Stomach (tissue), 9 donors: ENCODE measurements around the gene KIRREL3. TPM values are rescaled to one million over a fixed set of nuclear protein-coding genes. Genes with fewer than 3 reads are reported as not detected.

Source experiments
- DNase-seq, 2 donors: peaks; one replicate each; pipeline versions ENCODE4 v3.0.0 to v3.0.0-alpha.2; 2013 to 2019
- H3K27ac ChIP-seq, 5 donors: fragments of 200-600 bp in 4 of 5; sonication (generic) in 4 of 5; one replicate each; pipeline ENCODE4 v1.5.1; 2013 to 2019; ENCODE audit warnings: mild to moderate bottlenecking in 1 of 5, moderate library complexity in 1 of 5
- H3K27me3 ChIP-seq, 3 donors: fragments of 200-600 bp; sonication (generic); one replicate each; pipeline ENCODE4 v1.5.1; 2017 to 2019; ENCODE audit warnings: mixed run types in 1 of 3
- H3K36me3 ChIP-seq, 4 donors: fragments of 200-600 bp; sonication (generic); 1 replicate in 3 of 4; 2 replicates in 1 of 4; pipeline ENCODE4 v1.5.1; 2016 to 2019
- H3K4me1 ChIP-seq, 4 donors: fragments of 200-600 bp; sonication (generic); one replicate each; pipeline ENCODE4 v1.5.1; 2016 to 2019
- H3K4me3 ChIP-seq, 4 donors: fragments of 200-600 bp; sonication (generic) in 3 of 4; one replicate each; pipeline ENCODE4 v1.5.1; 2016 to 2019; ENCODE audit warnings: mild to moderate bottlenecking in 1 of 4
- H3K9me3 ChIP-seq, 4 donors: fragments of 200-600 bp; sonication (generic); one replicate each; pipeline ENCODE4 v1.5.1; 2016 to 2019
- EP300 ChIP-seq: sonication (generic); formaldehyde crosslinking; IDR thresholded peaks from one replicate; pipeline ENCODE4 v1.6.1; 2017; ENCODE audit warnings: antibody characterized with exemption
- POLR2A ChIP-seq, 4 donors: fragments of 450-650 bp; IDR thresholded peaks; one replicate each; pipeline ENCODE4 v1.6.1; 2016; ENCODE audit warnings: antibody characterized with exemption in 4 of 4, control low read depth in 2 of 4, mild to moderate bottlenecking in 1 of 4, moderate library complexity in 1 of 4
- POLR2AphosphoS5 ChIP-seq, 3 donors: sonication (generic); formaldehyde crosslinking; IDR thresholded peaks; one replicate each; pipeline ENCODE4 v1.6.1; 2016; ENCODE audit warnings: antibody characterized with exemption in 3 of 3
- WGBS, 5 donors: extraction: QIAGEN DNeasy Blood & Tissue Kit in 3 of 5; methylation state at CpG; one replicate each; pipeline versions ENCODE4 v1.1.5 to v1.1.7; 2013 to 2018; 5-methylcytosine and 5-hydroxymethylcytosine counted together
- intact Hi-C: fragments of 100-400 bp; cut with DNase I; formaldehyde crosslinking; loops from one replicate; pipeline ENCODE4 v1.15.1; 2023; ENCODE audit warnings: low total_unique reads
- polyA plus RNA-seq, 3 donors: library from polyadenylated mRNA; stranded (reverse); fragments of 200-250 nt; gene quantifications; one replicate each; pipeline ENCODE4 v1.2.3, GENCODE V29; 2013
- total RNA-seq, 5 donors: library from RNA; depleted of rRNA; stranded (reverse); fragments of >200 nt; gene quantifications; one replicate each; pipeline versions ENCODE4 v1.1.0 to v1.2.3, GENCODE V29; 2014 to 2016
- TF ChIP-seq, protein P1 (sequence below), 7 experiments: fragments of 450-650 bp in 4 of 7; fragments of 200-600 bp in 3 of 7; sonication (generic) in 3 of 7; IDR thresholded peaks; one replicate each; pipeline ENCODE4 v1.5.1; 2016 to 2019; ENCODE audit warnings: antibody characterized with exemption in 7 of 7, control low read depth in 2 of 7, mild to moderate bottlenecking in 1 of 7
- donor health status: healthy with polysubstance abuse.
- donor health status: Bipolar disorder and iron deficiency.
- donor health status: healthy.

KIRREL3 gene
- total and polyA plus RNA-seq, 8 donors, result 0.10 to 1.7 (median 0.38) TPM; not detected in 4

DNA sequence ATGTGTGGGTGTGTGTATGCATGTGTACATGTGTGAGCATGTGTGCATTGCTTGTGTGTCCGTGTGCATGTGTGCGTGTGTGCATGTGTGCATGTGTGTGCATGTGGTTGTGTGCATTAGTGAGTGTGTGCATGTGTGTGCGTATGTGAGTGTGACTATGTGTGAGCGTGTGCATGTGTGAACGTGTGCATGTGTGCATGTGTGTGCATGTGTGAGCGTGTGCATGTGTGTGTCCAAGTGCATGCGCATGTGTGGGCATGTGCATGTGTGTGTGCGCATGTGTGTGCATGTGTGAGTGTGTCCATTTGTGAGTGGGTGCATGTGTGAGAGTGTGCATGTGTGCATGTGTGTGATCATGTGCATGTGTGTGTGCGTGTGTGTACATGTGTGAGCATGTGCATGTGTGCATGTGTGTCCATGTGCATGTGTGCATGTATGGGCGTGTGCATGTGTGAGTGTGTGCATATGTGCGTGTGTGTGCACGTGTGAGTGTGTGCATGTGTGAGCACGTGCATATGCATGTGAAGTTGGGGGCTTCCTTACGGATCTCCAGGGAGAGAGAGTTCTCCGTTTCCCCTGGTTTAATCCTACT lies 549.3 kb downstream of the KIRREL3 start:
- 83 to 92% (median 87%) methylated on average over 15 of the region's 15 CpGs for WGBS, 5 donors
- no peak for DNase-seq
- intact Hi-C loops, result no loop called here

DNA sequence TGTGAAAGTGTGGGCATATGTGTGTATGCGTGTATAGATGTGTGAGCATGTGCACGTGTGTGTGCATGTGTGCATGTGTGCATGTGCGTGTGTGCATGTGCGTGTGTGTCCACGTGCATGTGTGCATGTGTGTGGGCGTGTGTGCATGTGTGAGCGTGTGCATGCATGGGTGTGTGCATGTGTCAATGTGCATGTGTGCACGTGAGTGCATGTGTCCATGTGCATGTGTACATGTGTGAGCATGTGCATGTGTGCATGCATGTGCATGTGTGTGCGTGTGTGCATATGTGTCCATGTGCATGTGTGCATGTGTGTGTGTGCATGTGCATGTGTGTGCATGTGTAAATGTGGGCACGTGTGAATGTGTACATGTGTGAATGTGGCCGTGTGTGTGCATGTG lies 549.8 kb downstream of the KIRREL3 start:
- no peak overlapping the region for H3K4me3 ChIP-seq
- peaks cover 0 to 32% (median 0%) of the 10 kb centered on the region in 3 donors for H3K27me3 ChIP-seq
- intact Hi-C loops, result no loop called here
- no peaks in the 10 kb centered on the region for H3K36me3 ChIP-seq
- H3K27ac ChIP-seq, result no peak overlapping the region
- 94 to 97% (median 95%) methylated on average over 11 of the region's 11 CpGs for WGBS, 5 donors
- TF ChIP-seq EP300 (no peak), POLR2AphosphoS5 (IDR thresholded peaks at IDR 0.05) (no peak), POLR2A (IDR thresholded peaks at IDR 0.05) (no peak)
- TF ChIP-seq, protein P1, sequence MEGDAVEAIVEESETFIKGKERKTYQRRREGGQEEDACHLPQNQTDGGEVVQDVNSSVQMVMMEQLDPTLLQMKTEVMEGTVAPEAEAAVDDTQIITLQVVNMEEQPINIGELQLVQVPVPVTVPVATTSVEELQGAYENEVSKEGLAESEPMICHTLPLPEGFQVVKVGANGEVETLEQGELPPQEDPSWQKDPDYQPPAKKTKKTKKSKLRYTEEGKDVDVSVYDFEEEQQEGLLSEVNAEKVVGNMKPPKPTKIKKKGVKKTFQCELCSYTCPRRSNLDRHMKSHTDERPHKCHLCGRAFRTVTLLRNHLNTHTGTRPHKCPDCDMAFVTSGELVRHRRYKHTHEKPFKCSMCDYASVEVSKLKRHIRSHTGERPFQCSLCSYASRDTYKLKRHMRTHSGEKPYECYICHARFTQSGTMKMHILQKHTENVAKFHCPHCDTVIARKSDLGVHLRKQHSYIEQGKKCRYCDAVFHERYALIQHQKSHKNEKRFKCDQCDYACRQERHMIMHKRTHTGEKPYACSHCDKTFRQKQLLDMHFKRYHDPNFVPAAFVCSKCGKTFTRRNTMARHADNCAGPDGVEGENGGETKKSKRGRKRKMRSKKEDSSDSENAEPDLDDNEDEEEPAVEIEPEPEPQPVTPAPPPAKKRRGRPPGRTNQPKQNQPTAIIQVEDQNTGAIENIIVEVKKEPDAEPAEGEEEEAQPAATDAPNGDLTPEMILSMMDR (IDR thresholded peaks at IDR 0.05), result no peak
- peaks cover 0 to 8% (median 2%) of the 10 kb centered on the region in 4 donors for H3K4me1 ChIP-seq
- H3K9me3 ChIP-seq, result no peaks in the 10 kb centered on the region
- DNase-seq, result no peak

More for the DNA sequence above, 549.3 kb downstream of the KIRREL3 start:
- H3K27me3 ChIP-seq, result peaks cover 0 to 37% (median 0%) of the 10 kb centered on the region in 3 donors
- H3K4me3 ChIP-seq, result no peak overlapping the region
- TF ChIP-seq EP300, result no peak
- no peak for TF ChIP-seq POLR2AphosphoS5 (IDR thresholded peaks at IDR 0.05)
- TF ChIP-seq, protein P1 (IDR thresholded peaks at IDR 0.05), result no peak
- TF ChIP-seq POLR2A (IDR thresholded peaks at IDR 0.05), result no peak
- no peaks in the 10 kb centered on the region for H3K36me3 ChIP-seq
- H3K9me3 ChIP-seq, result no peaks in the 10 kb centered on the region
- H3K4me1 ChIP-seq, result peaks cover 0 to 8% (median 2%) of the 10 kb centered on the region in 4 donors
- H3K27ac ChIP-seq, result no peak overlapping the region

DNA sequence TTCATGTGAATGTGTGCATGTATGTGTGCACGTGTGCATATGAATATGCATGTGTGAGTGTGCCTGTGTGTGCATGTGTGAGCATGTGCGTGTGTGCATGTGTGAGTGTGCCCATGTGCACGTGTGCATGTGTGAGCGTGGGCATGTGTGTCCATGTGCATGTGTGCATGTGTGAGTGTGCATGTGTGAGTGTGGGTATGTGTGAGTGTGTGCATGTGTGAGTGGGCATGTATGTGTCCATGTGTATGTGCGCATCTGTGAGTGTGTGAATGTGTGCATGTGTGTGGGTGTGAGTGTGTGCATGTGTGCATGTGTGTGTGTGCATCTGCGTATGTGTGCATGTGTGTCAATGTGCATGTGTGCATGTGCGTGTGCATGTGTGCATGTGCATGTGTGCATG lies 550.4 kb downstream of the KIRREL3 start:
- Histone ChIP-seq H3K9me3 (no peaks in the 10 kb centered on the region), H3K36me3 (no peaks in the 10 kb centered on the region), H3K4me1 (peaks cover 0 to 8% (median 2%) of the 10 kb centered on the region in 4 donors), H3K4me3 (no peak overlapping the region), H3K27ac (no peak overlapping the region), H3K27me3 (peaks cover 0 to 31% (median 0%) of the 10 kb centered on the region in 3 donors)
- intact Hi-C loops, result no loop called here
- 77 to 97% (median 87%) methylated on average over 7 of the region's 7 CpGs for WGBS, 5 donors
- DNase-seq, result no peak
- TF ChIP-seq POLR2AphosphoS5 (IDR thresholded peaks at IDR 0.05), result no peak
- no peak for TF ChIP-seq EP300
- TF ChIP-seq, protein P1 (IDR thresholded peaks at IDR 0.05), result no peak
- TF ChIP-seq POLR2A (IDR thresholded peaks at IDR 0.05), result no peak

DNA sequence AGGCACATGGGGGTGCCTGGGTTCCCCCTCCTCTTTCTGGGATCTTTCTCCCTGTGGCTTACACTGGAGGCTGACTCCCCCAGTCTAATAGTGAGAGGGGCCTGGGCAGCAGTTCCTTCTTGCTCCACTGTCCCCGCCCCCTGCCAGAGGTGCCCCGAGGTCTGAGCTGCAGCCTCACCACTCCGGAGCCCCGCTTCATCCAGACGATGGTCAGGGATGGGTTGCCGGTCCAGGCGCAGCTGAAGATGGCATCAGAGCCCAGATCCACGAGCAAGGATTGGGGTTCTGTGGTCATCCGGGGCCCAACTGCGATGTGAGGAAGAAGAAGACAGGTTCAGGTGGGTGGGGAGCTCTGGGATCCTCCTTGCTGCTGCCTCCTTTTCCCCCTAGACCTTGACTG lies 554.0 kb downstream of the KIRREL3 start:
- intact Hi-C loops, result loop anchor here (5.0 kb wide), 1 partner anchor 36 kb away; no protein-coding TSS in a partner anchor
- Histone ChIP-seq H3K27me3 (peaks cover 0 to 28% (median 0%) of the 10 kb centered on the region in 3 donors), H3K4me3 (no peak overlapping the region), H3K27ac (no peak overlapping the region), H3K36me3 (no peaks in the 10 kb centered on the region), H3K4me1 (no peaks in the 10 kb centered on the region), H3K9me3 (no peaks in the 10 kb centered on the region)
- whole genome bisulfite sequencing, 5 donors, result 76 to 94% (median 78%) methylated on average over 9 to 10 of the region's 10 CpGs
- TF ChIP-seq EP300 (no peak), POLR2AphosphoS5 (IDR thresholded peaks at IDR 0.05) (no peak), POLR2A (IDR thresholded peaks at IDR 0.05) (no peak)
- DNase-seq, result no peak

DNA sequence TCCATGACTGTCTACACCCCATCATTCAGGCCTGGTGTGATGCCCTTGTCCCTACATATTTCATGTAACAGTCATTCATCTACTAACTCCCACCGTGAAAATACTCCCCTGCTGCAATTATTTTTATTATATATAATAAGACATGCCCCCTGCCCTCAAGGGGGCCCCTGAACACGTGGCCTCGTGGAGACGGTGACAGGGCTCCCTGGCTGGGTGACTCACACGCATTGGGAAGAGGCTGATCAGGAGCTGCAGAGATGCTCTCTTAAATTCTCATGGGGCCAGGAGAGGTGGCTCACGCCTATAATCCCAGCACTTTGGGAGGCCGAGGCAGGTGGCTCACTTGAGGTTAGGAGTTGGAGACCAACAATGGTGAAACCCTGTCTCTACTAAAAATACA lies 556.5 kb downstream of the KIRREL3 start:
- intact Hi-C loops, result loop anchor here (5.0 kb wide), 1 partner anchor 548 kb away; no protein-coding TSS in a partner anchor
- 69 to 82% (median 78%) methylated on average over 7 of the region's 7 CpGs for WGBS, 5 donors
- Histone ChIP-seq H3K4me3 (no peak overlapping the region), H3K27me3 (peaks cover 0 to 38% (median 0%) of the 10 kb centered on the region in 3 donors), H3K27ac (no peak overlapping the region), H3K36me3 (no peaks in the 10 kb centered on the region), H3K9me3 (no peaks in the 10 kb centered on the region), H3K4me1 (peaks cover 0 to 11% (median 7%) of the 10 kb centered on the region in 4 donors)
- no peak for DNase-seq
- no peak for TF ChIP-seq POLR2AphosphoS5 (IDR thresholded peaks at IDR 0.05)
- TF ChIP-seq EP300, result no peak
- TF ChIP-seq POLR2A (IDR thresholded peaks at IDR 0.05), result no peak
- TF ChIP-seq, protein P1 (IDR thresholded peaks at IDR 0.05), result no peak
